ENCODE results near the gene CCDC93.
"Not testable (repeated sequence)": the region's sequence is repeated elsewhere in the genome, so short reads cannot be mapped to it uniquely, and the experiment has no call there.

Gene CCDC93

DNA sequence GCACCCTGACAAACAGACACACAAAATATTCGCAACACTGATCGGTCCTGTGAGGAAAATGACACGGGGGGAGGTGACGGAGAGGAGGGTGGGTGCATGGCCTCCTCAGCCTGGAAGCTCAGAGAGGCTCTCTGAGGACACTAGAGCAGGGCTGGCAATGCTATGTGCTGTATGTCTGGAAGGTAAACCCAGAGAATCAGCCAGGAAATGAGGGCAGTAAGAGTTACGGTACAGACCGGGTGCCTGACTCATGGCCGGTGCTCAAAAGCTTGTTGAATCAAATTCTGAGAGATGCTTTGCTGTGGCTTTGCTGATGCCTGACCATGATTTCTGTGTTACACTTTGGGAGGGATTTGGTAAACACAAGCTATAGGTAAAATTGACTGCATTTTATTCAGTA lies 81.9 kb downstream of the CCDC93 start:
- no peak for DNase-seq (ENCODE audit: low read depth)
- TF ChIP-seq, protein P1, sequence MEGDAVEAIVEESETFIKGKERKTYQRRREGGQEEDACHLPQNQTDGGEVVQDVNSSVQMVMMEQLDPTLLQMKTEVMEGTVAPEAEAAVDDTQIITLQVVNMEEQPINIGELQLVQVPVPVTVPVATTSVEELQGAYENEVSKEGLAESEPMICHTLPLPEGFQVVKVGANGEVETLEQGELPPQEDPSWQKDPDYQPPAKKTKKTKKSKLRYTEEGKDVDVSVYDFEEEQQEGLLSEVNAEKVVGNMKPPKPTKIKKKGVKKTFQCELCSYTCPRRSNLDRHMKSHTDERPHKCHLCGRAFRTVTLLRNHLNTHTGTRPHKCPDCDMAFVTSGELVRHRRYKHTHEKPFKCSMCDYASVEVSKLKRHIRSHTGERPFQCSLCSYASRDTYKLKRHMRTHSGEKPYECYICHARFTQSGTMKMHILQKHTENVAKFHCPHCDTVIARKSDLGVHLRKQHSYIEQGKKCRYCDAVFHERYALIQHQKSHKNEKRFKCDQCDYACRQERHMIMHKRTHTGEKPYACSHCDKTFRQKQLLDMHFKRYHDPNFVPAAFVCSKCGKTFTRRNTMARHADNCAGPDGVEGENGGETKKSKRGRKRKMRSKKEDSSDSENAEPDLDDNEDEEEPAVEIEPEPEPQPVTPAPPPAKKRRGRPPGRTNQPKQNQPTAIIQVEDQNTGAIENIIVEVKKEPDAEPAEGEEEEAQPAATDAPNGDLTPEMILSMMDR (IDR thresholded peaks at IDR 0.05; ENCODE audit: insufficient read depth, low read depth, low read length, missing control alignments), result no peak
- no peak overlapping the region for H3K4me3 ChIP-seq (ENCODE audit: low read depth, low read length)

DNA sequence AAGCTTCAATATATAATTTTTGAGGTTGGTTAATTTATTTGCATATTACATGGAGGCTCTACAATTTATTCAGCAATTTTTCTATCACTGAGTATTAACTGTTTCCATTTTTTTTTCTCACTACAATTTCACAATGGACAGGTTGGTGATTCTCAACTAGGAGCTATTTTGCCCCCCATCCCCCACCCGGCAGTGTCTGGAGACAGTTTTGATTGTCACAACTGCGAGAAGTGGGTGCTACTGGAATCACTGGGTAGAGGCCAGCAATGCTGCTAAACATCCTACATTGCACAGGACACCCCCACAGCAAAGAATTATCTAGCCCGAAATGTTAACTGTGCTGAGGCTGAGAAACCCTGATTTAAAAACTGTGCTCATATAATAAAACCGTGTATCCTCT lies 82.6 kb downstream of the CCDC93 start:
- TF ChIP-seq, protein P1 (IDR thresholded peaks at IDR 0.05; ENCODE audit: insufficient read depth, low read depth, low read length, missing control alignments), result no peak
- DNase-seq (ENCODE audit: low read depth), result no peak
- H3K4me3 ChIP-seq (ENCODE audit: low read depth, low read length), result no peak overlapping the region

DNA sequence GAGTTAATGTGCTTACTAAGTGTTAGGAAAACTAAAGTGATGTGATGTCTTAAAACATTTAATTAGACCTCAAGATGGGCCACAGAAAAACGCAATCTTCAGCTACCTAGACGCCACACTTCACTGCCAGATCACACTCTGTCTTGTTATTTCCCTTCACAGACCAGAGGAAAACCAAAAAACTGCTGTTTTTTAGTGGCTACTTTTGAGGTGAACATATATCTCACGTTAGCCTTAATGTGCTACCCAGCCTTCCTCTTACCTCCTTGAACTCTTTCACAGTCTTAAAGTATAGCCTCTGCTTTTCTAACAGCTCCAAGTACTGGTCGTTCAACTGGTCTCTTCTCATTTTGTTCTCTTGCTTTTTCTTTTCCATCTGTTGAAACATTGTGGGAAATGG lies 83.1 kb downstream of the CCDC93 start:
- no peak for DNase-seq (ENCODE audit: low read depth)
- TF ChIP-seq, protein P1 (IDR thresholded peaks at IDR 0.05; ENCODE audit: insufficient read depth, low read depth, low read length, missing control alignments), result no peak
- no peak overlapping the region for H3K4me3 ChIP-seq (ENCODE audit: low read depth, low read length)

DNA sequence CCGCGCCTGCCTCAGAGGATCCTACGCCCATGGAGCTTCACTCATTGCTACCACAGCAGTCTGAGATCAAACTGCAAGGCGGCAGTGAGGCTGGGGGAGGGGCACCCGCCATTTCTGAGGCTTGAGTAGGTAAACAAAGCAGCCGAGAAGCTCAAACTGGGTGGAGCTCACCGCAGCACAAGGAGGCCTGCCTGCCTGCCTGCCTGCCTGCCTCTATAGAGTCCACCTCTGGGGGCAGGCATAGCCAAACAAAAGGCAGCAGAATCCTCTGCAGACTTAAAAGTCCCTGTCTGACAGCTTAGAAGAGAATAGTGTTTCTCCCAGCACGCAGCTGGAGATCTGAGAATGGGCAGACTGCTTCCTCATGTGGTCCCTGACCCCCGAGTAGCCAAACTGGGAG lies 90.4 kb downstream of the CCDC93 start:
- not testable (repeated sequence) for H3K4me3 ChIP-seq (ENCODE audit: low read depth, low read length); DNase-seq (ENCODE audit: low read depth)

DNA sequence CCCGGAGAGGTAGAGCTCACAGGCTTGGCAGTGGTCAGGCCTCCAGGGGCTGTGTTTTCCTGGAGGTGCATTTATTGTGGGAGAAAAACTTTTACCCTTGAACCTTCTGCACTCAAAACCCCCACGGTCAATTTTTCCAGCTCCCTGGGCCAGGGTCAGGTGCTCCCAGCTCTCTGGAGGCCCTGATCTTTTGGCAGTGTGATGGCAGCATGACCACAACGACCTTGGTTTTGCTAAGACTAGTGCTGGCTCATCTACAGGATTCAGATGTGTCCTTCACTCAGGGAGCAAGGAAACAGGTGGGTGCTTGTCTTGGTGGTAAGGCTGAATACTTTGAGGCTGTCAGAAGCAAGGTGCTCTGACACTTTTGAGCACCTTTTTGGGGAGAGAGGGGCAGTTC lies 92.3 kb downstream of the CCDC93 start:
- no peak overlapping the region for H3K4me3 ChIP-seq (ENCODE audit: low read depth, low read length)
- TF ChIP-seq, protein P1 (IDR thresholded peaks at IDR 0.05; ENCODE audit: insufficient read depth, low read depth, low read length, missing control alignments), result no peak

DNA sequence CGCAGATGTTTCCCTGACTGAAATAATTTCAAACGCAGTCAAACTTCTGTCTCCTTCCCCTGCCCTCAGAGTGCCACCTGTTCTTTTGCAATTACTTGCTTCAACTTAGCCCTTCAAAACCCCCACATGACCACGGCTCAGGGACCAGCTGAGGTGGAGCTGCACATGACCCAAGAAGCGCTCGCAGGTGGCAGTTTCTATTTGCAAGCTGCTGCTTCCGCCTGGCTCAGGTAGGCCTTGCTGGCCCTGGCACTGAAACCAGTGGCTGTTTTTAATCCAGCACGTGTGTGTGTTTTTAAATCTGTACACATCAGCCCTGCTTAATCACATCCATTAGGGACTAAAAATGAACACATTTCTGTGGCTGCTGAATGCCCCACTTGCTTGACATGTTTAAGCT lies 95.3 kb downstream of the CCDC93 start:
- TF ChIP-seq, protein P1 (IDR thresholded peaks at IDR 0.05; ENCODE audit: insufficient read depth, low read depth, low read length, missing control alignments), result no peak

More for the DNA sequence above, 92.3 kb downstream of the CCDC93 start:
- DNase-seq (ENCODE audit: low read depth), result no peak

DNA sequence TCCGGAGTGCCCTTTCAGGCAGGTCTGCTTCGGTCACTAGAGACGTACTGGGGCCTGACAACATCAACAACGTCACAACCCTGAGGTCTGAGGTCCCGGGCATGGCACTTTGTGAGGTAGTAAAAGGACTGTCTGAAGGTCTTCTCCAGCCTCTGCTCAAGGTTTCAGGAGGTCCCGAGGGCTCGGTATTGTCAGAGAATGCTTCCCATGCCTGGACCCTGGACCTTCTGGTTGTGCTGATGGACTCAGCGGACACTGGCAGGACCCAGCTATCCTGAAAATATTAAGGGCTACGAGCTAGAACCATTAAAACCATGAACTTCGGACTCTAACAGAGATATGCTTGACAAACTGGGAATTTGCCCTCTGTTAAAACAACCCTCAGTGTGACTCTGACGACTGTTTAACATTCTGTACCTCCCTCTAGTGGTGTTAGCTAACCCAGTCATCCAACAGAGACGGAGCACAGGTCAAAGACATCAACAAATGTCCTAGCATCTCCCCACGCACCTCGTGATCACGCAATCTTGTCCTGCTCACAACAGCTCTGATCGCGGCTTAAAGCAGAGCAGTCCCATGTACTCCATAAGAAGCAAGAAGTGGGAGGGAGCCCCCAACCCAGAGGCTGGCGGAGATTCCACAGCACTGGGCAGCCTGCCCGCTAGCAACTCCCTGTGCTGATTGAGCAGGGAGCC lies 96.5 kb downstream of the CCDC93 start:
- DNase-seq (ENCODE audit: low read depth), result no peak
- TF ChIP-seq, protein P1 (IDR thresholded peaks at IDR 0.05; ENCODE audit: insufficient read depth, low read depth, low read length, missing control alignments), result no peak

More for the DNA sequence above, 95.3 kb downstream of the CCDC93 start:
- peak; percentile 6 for DNase-seq (ENCODE audit: low read depth)
- H3K4me3 ChIP-seq (ENCODE audit: low read depth, low read length), result no peak overlapping the region

More for the DNA sequence above, 96.5 kb downstream of the CCDC93 start:
- no peak overlapping the region for H3K4me3 ChIP-seq (ENCODE audit: low read depth, low read length)
